CD14-positive monocyte (primary cell): Measurements from ENCODE around the gene PELO. TPM values are rescaled to one million over a fixed set of nuclear protein-coding genes. Genes with fewer than 3 reads are reported as not detected.

ENCODE experiments used
- DNase-seq, 3 donors: peaks; one replicate each; pipeline ENCODE4 v3.0.0-alpha.2; 2011 to 2022
- H2AFZ ChIP-seq: 2 replicates; pipeline ENCODE4 v1.6.0; 2012; ENCODE audit warnings: mild to moderate bottlenecking, low read depth, low read length, inconsistent platforms; ENCODE audit not compliant: insufficient read depth, poor library complexity, severe bottlenecking
- H3K27ac ChIP-seq, 2 donors: 1 replicate in 1 of 2; 2 replicates in 1 of 2; pipeline ENCODE4 v1.5.1; 2012 to 2013; ENCODE audit warnings: low read length in 2 of 2, control low read depth in 1 of 2, inconsistent platforms in 1 of 2, low read depth in 1 of 2, mild to moderate bottlenecking in 1 of 2
- H3K27me3 ChIP-seq, 2 donors: one replicate each; pipeline versions ENCODE4 v1.6.0 to v1.6.1; 2011 to 2013; ENCODE audit warnings: low read length in 2 of 2; ENCODE audit not compliant: control insufficient read depth in 2 of 2, insufficient read depth in 2 of 2
- H3K36me3 ChIP-seq, 2 donors: replicated peaks in 1 of 2; 1 replicate in 1 of 2; 2 replicates in 1 of 2; pipeline versions ENCODE4 v1.5.1 to v1.6.1; 2012 to 2013; ENCODE audit warnings: low read length in 2 of 2, control low read depth in 1 of 2, inconsistent platforms in 1 of 2, mild to moderate bottlenecking in 1 of 2; ENCODE audit not compliant: insufficient read depth in 2 of 2, control insufficient read depth in 1 of 2
- H3K4me1 ChIP-seq, 2 donors: 1 replicate in 1 of 2; 2 replicates in 1 of 2; pipeline versions ENCODE4 v1.5.1 to v1.6.1; 2012 to 2013; ENCODE audit warnings: low read length in 2 of 2, control low read depth in 1 of 2, inconsistent platforms in 1 of 2, mild to moderate bottlenecking in 1 of 2, moderate library complexity in 1 of 2; ENCODE audit not compliant: insufficient read depth in 2 of 2, control insufficient read depth in 1 of 2
- H3K4me2 ChIP-seq: replicated peaks from 2 replicates; pipeline ENCODE3; 2012; ENCODE audit warnings: low read length, moderate library complexity, mild to moderate bottlenecking; ENCODE audit not compliant: poor library complexity, severe bottlenecking; ENCODE audit errors: extremely low read depth
- H3K4me3 ChIP-seq, 3 experiments: fragments of 200-600 bp in 1 of 3; sonication (generic) in 1 of 3; replicated peaks in 1 of 3; 1 replicate in 2 of 3; 2 replicates in 1 of 3; pipeline ENCODE4 v1.5.1; 2011 to 2013; ENCODE audit warnings: low read length in 3 of 3, mild to moderate bottlenecking in 3 of 3, control low read depth in 2 of 3, low read depth in 2 of 3, inconsistent platforms in 1 of 3, moderate library complexity in 1 of 3
- H3K79me2 ChIP-seq: 2 replicates; pipeline ENCODE4 v1.6.0; 2012; ENCODE audit warnings: mild to moderate bottlenecking, control low read depth, inconsistent platforms, low read length, moderate library complexity; ENCODE audit not compliant: insufficient read depth
- H3K9ac ChIP-seq: 2 replicates; pipeline ENCODE4 v1.6.0; 2017; ENCODE audit warnings: low read length, mild to moderate bottlenecking; ENCODE audit not compliant: insufficient read depth, poor library complexity, severe bottlenecking
- H3K9me3 ChIP-seq, 2 donors: replicated peaks in 1 of 2; 1 replicate in 1 of 2; 2 replicates in 1 of 2; pipeline versions ENCODE4 v1.5.1 to v1.6.1; 2012 to 2013; ENCODE audit warnings: low read length in 2 of 2, control low read depth in 1 of 2; ENCODE audit not compliant: control insufficient read depth in 1 of 2, insufficient read depth in 1 of 2
- H4K20me1 ChIP-seq: 2 replicates; pipeline ENCODE4 v1.6.0; 2012; ENCODE audit warnings: mild to moderate bottlenecking, low read length, control low read depth, moderate library complexity; ENCODE audit not compliant: insufficient read depth
- H3K27ac Mint-ChIP-seq, 7 donors: one replicate each; pipeline ENCODE4 v1.8.0; 2020; ENCODE audit warnings: mild to moderate bottlenecking in 7 of 7, mixed read lengths in 7 of 7, moderate library complexity in 6 of 7, inconsistent platforms in 2 of 7
- H3K27me3 Mint-ChIP-seq, 3 donors: one replicate each; pipeline ENCODE4 v1.8.0; 2021 to 2022; ENCODE audit warnings: low read depth in 3 of 3, mild to moderate bottlenecking in 3 of 3, mixed read lengths in 3 of 3, moderate library complexity in 3 of 3, inconsistent platforms in 1 of 3
- H3K36me3 Mint-ChIP-seq, 2 donors: one replicate each; pipeline ENCODE4 v1.8.0; 2020; ENCODE audit warnings: mixed read lengths in 2 of 2, inconsistent platforms in 1 of 2, mild to moderate bottlenecking in 1 of 2
- H3K4me1 Mint-ChIP-seq: one replicate; pipeline ENCODE4 v1.8.0; 2020; ENCODE audit warnings: mild to moderate bottlenecking, mixed read lengths
- H3K4me3 Mint-ChIP-seq, 2 donors: one replicate each; pipeline ENCODE4 v1.8.0; 2020; ENCODE audit warnings: mild to moderate bottlenecking in 2 of 2, mixed read lengths in 2 of 2, moderate library complexity in 1 of 2
- H3K9me3 Mint-ChIP-seq, 7 donors: one replicate each; pipeline ENCODE4 v1.8.0; 2020 to 2022; ENCODE audit warnings: mixed read lengths in 7 of 7, mild to moderate bottlenecking in 6 of 7, moderate library complexity in 6 of 7, inconsistent platforms in 2 of 7
- CTCF ChIP-seq: fragments of 200-600 bp; IDR thresholded peaks from one replicate; pipeline ENCODE4 v1.8.0; 2022; ENCODE audit warnings: antibody characterized with exemption, mild to moderate bottlenecking
- WGBS: methylation state at CpG from one replicate; pipeline ENCODE4 v1.1.5; 2013; ENCODE audit warnings: missing lambda C conversion rate; ENCODE audit not compliant: insufficient coverage; 5-methylcytosine and 5-hydroxymethylcytosine counted together
- intact Hi-C, 2 donors: fragments of 100-400 bp; cut with micrococcal nuclease; formaldehyde crosslinking; loops; one replicate each; pipeline versions ENCODE4 v1.15.0 to v1.15.1; 2023
- polyA plus RNA-seq, 3 donors: library from polyadenylated mRNA; depleted of rRNA in 1 of 3; unstranded in 2 of 3; stranded (reverse) in 1 of 3; fragments of 300-500 nt in 2 of 3; fragments of >200 nt in 1 of 3; fragmentation: Illumina TruSeq in 2 of 3; gene quantifications; 1 replicate in 2 of 3; 2 replicates in 1 of 3; pipeline ENCODE4 v1.2.3, GENCODE V29; 2012 to 2021

PELO gene
- polyA plus RNA-seq, 3 donors: 1.8 to 4.4 (median 2.1) TPM

DNA sequence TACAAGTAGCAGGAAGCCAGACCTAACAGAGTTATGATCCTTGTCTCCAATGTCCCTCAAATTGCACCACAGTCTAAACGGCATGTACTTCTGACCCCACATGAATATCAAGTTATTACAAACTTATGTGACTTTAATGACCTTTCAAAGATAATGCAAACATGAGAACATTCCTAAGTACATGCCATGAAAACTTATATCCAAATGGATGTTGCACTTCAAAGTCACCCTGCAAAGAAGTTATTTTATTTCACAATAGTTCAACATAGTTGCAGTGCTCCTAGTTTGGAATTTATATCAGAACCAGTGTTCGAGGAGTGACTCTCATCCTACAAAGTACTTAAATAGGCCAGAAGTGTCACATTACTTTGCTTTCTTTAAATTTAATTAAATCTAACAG, 41.2 kb upstream of the PELO start:
- H3K4me1 Mint-ChIP-seq: peaks cover 8% of the 10 kb centered on the region
- peaks cover 0 to under 1% (median 0%) of the 10 kb centered on the region in 7 donors for H3K9me3 Mint-ChIP-seq
- Histone ChIP-seq H3K9ac (no peak overlapping the region), H3K4me2 (no peak overlapping the region), H4K20me1 (no peaks in the 10 kb centered on the region), H3K4me1 (peaks cover 6 to 9% of the 10 kb centered on the region in 2 donors), H3K79me2 (no peaks in the 10 kb centered on the region), H3K27me3 (no peaks in the 10 kb centered on the region), H2AFZ (no peak overlapping the region), H3K27ac (no peak overlapping the region), H3K9me3 (no peaks in the 10 kb centered on the region), H3K4me3 (no peak overlapping the region), H3K36me3 (no peaks in the 10 kb centered on the region)
- peaks cover 0 to 5% (median 2%) of the 10 kb centered on the region in 3 donors for H3K27me3 Mint-ChIP-seq
- H3K4me3 Mint-ChIP-seq: no peak overlapping the region
- DNase-seq: no peak
- TF ChIP-seq CTCF: no peak
- no peaks in the 10 kb centered on the region for H3K36me3 Mint-ChIP-seq
- intact Hi-C loops: no loop called here
- no peak overlapping the region for H3K27ac Mint-ChIP-seq
- WGBS: no CpG with 5 or more reads among the region's 2 CpGs

- Mint-ChIP-seq H3K4me1 (peaks cover 8% of the 10 kb centered on the region), H3K27ac (no peak overlapping the region), H3K27me3 (peaks cover 0 to 7% (median 2%) of the 10 kb centered on the region in 3 donors), H3K4me3 (no peak overlapping the region), H3K9me3 (no peaks in the 10 kb centered on the region), H3K36me3 (no peaks in the 10 kb centered on the region)
- DNase-seq: no peak
- no peak overlapping the region for H3K4me2 ChIP-seq
- no peaks in the 10 kb centered on the region for H4K20me1 ChIP-seq
- no peaks in the 10 kb centered on the region for H3K79me2 ChIP-seq
- H3K27me3 ChIP-seq: no peaks in the 10 kb centered on the region
- no CpG with 5 or more reads among the region's 1 CpG for WGBS
- H3K36me3 ChIP-seq: no peaks in the 10 kb centered on the region
- H2AFZ ChIP-seq: no peak overlapping the region
- H3K27ac ChIP-seq: no peak overlapping the region
- no peaks in the 10 kb centered on the region for H3K9me3 ChIP-seq
- intact Hi-C loops: no loop called here
- TF ChIP-seq CTCF: no peak
- peaks cover 6 to 9% of the 10 kb centered on the region in 2 donors for H3K4me1 ChIP-seq
- H3K9ac ChIP-seq: no peak overlapping the region
- H3K4me3 ChIP-seq: no peak overlapping the region
These were observed 39.1 kb upstream of the PELO start for GRCh38 chr5:52748590-52748989.
